PFSK-1 (cell line): ENCODE measurements around the gene S100A10.

Source experiments
- FOXP2 ChIP-seq: optimal IDR thresholded peaks from 2 replicates; pipeline ENCODE3; 2011; ENCODE audit warnings: borderline replicate concordance, control low read depth, inconsistent platforms; ENCODE audit not compliant: insufficient read depth; ENCODE audit errors: extremely low read length, extremely low read depth
- POLR2AphosphoS5 ChIP-seq: IDR thresholded peaks from 2 replicates; pipeline ENCODE4 v1.6.1; 2012; ENCODE audit warnings: low read depth, mild to moderate bottlenecking, control low read depth, low read length, moderate library complexity
- SIN3A ChIP-seq: IDR thresholded peaks from 2 replicates; pipeline ENCODE4 v1.6.1; 2012; ENCODE audit warnings: mild to moderate bottlenecking, low read length, moderate library complexity, borderline replicate concordance; ENCODE audit not compliant: insufficient read depth
- TAF1 ChIP-seq: IDR thresholded peaks from 2 replicates; pipeline ENCODE4 v1.6.1; 2012; ENCODE audit warnings: low read length, control low read depth, borderline replicate concordance; ENCODE audit not compliant: insufficient read depth
- TF ChIP-seq, protein P1 (sequence below), 2 experiments: IDR thresholded peaks; 2 replicates each; pipeline versions ENCODE4 v1.6.1 to v1.8.0; 2011 to 2012; ENCODE audit warnings: low read depth in 2 of 2, low read length in 2 of 2, control low read depth in 1 of 2, inconsistent platforms in 1 of 2, mild to moderate bottlenecking in 1 of 2, moderate library complexity in 1 of 2; ENCODE audit not compliant: insufficient read depth in 1 of 2

DNA sequence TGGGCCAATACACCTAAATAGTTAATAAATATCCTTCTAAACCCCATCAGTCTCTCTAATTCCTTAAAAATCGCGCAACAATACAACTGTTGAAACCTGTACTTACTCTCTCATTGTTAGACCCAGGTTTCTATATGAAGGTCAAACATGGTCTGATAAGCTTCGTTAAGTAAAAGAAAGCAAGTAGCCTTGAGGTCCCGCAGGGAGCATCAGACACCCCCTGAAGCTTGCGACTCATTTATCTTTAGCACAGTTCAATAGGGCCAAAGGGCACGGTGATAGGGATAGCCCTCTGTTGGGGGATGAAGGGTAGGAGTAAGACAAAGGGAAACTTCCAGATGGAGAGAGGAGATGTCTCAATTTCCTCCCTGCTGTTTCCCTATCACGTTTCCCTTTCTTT lies 57.0 kb downstream of the S100A10 start:
- TF ChIP-seq, protein P1, sequence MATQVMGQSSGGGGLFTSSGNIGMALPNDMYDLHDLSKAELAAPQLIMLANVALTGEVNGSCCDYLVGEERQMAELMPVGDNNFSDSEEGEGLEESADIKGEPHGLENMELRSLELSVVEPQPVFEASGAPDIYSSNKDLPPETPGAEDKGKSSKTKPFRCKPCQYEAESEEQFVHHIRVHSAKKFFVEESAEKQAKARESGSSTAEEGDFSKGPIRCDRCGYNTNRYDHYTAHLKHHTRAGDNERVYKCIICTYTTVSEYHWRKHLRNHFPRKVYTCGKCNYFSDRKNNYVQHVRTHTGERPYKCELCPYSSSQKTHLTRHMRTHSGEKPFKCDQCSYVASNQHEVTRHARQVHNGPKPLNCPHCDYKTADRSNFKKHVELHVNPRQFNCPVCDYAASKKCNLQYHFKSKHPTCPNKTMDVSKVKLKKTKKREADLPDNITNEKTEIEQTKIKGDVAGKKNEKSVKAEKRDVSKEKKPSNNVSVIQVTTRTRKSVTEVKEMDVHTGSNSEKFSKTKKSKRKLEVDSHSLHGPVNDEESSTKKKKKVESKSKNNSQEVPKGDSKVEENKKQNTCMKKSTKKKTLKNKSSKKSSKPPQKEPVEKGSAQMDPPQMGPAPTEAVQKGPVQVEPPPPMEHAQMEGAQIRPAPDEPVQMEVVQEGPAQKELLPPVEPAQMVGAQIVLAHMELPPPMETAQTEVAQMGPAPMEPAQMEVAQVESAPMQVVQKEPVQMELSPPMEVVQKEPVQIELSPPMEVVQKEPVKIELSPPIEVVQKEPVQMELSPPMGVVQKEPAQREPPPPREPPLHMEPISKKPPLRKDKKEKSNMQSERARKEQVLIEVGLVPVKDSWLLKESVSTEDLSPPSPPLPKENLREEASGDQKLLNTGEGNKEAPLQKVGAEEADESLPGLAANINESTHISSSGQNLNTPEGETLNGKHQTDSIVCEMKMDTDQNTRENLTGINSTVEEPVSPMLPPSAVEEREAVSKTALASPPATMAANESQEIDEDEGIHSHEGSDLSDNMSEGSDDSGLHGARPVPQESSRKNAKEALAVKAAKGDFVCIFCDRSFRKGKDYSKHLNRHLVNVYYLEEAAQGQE (IDR thresholded peaks at IDR 0.05; ENCODE audit: insufficient read depth in 1 of 2, low read depth in 2 of 2, low read length in 2 of 2) = no peak
- TF ChIP-seq POLR2AphosphoS5 (no peak), TAF1 (no peak), FOXP2 (no peak), SIN3A (no peak)
